NOMO-1 treated with dmso at 0.1 percent for 144 hours (cell line): ENCODE results near the gene GLUD1.
"Not testable (repeated sequence)": the region's sequence is repeated elsewhere in the genome, so short reads cannot be mapped to it uniquely, and the experiment has no call there.

Source experiments
- DNase-seq: peaks from one replicate; lab custom pipeline; 2025; ENCODE audit not compliant: unreplicated experiment; lab: John Stamatoyannopoulos, UW

The GLUD1 gene

GRCh38 chr10:87090779-87091178, 3.9 kb downstream of the GLUD1 start:
- no peak for DNase-seq

GRCh38 chr10:87089746-87090145, 4.9 kb downstream of the GLUD1 start:
- no peak for DNase-seq

GRCh38 chr10:87085537-87085936, 9.1 kb downstream of the GLUD1 start:
- DNase-seq = no peak

- DNase-seq = not testable (repeated sequence)
These were observed 10.3 kb downstream of the GLUD1 start for GRCh38 chr10:87084291-87084782.

GRCh38 chr10:87083576-87084290, 10.9 kb downstream of the GLUD1 start:
- DNase-seq = not testable (repeated sequence)

GRCh38 chr10:87082219-87082618, 12.4 kb downstream of the GLUD1 start:
- not testable (repeated sequence) for DNase-seq

- DNase-seq = not testable (repeated sequence)
These were observed 13.1 kb downstream of the GLUD1 start for GRCh38 chr10:87081574-87081973.

- DNase-seq = not testable (repeated sequence)
These were observed 14.0 kb downstream of the GLUD1 start for GRCh38 chr10:87080621-87081020.

- DNase-seq = no peak
These were observed 15.4 kb downstream of the GLUD1 start for GRCh38 chr10:87079106-87079836.

- DNase-seq = not testable (repeated sequence)
These were observed 18.2 kb downstream of the GLUD1 start for GRCh38 chr10:87076421-87076820.

GRCh38 chr10:87072449-87072848, 22.2 kb downstream of the GLUD1 start:
- DNase-seq = no peak

GRCh38 chr10:87068281-87068680, 26.4 kb downstream of the GLUD1 start:
- no peak for DNase-seq

GRCh38 chr10:87066865-87067264, 27.8 kb downstream of the GLUD1 start:
- no peak for DNase-seq

- DNase-seq = no peak
These were observed 28.5 kb downstream of the GLUD1 start for GRCh38 chr10:87066178-87066577.

GRCh38 chr10:87064651-87065050, 30.0 kb downstream of the GLUD1 start:
- DNase-seq = no peak

GRCh38 chr10:87060280-87060928, 34.2 kb downstream of the GLUD1 start:
- DNase-seq = no peak

- DNase-seq = no peak
These were observed 35.2 kb downstream of the GLUD1 start for GRCh38 chr10:87059401-87059800.

- DNase-seq = no peak
These were observed 36.5 kb downstream of the GLUD1 start for GRCh38 chr10:87058171-87058570.

GRCh38 chr10:87054373-87055295, 40.0 kb downstream of the GLUD1 start:
- peak; percentile 72 for DNase-seq

- no peak for DNase-seq
These were observed 41.0 kb downstream of the GLUD1 start for GRCh38 chr10:87053577-87054181.
